Ovary (tissue), 3 donors: ENCODE data around the gene NPY.

Experiments
- EP300 ChIP-seq: sonication (generic); formaldehyde crosslinking; IDR thresholded peaks from one replicate; pipeline ENCODE4 v1.6.1; 2017; ENCODE audit warnings: antibody characterized with exemption
- POLR2A ChIP-seq: fragments of 450-650 bp; IDR thresholded peaks from one replicate; pipeline ENCODE4 v1.6.1; 2017; ENCODE audit warnings: antibody characterized with exemption, mild to moderate bottlenecking, moderate library complexity
- TF ChIP-seq, protein P1 (sequence below), 3 donors: fragments of 450-650 bp in 2 of 3; fragments of 200-600 bp in 1 of 3; IDR thresholded peaks; one replicate each; pipeline versions ENCODE4 v1.5.1 to v1.8.0; 2016 to 2022; ENCODE audit warnings: antibody characterized with exemption in 3 of 3, mild to moderate bottlenecking in 1 of 3
- donor health status: DM: no; HTN: no; CAD: no.

DNA sequence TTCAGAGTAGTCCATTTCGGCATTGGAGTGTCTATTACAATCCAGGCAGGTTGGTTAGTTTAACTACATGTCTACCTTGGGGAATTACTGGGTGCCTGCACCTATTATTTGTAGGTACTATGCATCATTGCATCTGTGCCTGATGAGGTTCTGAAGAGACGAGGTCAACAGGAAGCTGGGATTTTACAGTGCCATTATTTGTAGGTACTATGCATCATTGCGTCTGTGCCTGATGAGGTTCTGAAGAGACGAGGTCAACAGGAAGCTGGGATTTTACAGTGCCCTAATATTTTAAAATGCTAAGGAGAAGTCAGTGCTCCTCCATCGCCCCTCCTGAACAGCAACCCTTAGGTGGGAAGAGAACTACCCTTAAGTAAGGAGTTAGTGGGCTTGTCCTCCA lies 41.7 kb downstream of the NPY start:
- no peak for TF ChIP-seq POLR2A
- no peak for TF ChIP-seq EP300
- TF ChIP-seq, protein P1, sequence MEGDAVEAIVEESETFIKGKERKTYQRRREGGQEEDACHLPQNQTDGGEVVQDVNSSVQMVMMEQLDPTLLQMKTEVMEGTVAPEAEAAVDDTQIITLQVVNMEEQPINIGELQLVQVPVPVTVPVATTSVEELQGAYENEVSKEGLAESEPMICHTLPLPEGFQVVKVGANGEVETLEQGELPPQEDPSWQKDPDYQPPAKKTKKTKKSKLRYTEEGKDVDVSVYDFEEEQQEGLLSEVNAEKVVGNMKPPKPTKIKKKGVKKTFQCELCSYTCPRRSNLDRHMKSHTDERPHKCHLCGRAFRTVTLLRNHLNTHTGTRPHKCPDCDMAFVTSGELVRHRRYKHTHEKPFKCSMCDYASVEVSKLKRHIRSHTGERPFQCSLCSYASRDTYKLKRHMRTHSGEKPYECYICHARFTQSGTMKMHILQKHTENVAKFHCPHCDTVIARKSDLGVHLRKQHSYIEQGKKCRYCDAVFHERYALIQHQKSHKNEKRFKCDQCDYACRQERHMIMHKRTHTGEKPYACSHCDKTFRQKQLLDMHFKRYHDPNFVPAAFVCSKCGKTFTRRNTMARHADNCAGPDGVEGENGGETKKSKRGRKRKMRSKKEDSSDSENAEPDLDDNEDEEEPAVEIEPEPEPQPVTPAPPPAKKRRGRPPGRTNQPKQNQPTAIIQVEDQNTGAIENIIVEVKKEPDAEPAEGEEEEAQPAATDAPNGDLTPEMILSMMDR (IDR thresholded peaks at IDR 0.05), result no peak
